ENCODE results near the gene WDR31. TPM values are rescaled to one million over a fixed set of nuclear protein-coding genes. Genes with fewer than 3 reads are reported as not detected.

The WDR31 gene
- total RNA-seq, 4 donors from 2014 or later: 0.29 to 3.6 (median 2.8) TPM

GRCh38 chr9:113317777-113318176 lies 22.3 kb downstream of the WDR31 start:
- no peak for DNase-seq
- TF ChIP-seq CTCF (IDR thresholded peaks at IDR 0.05) (no peak), POLR2A (IDR thresholded peaks at IDR 0.05) (no peak)
- no peaks in the 10 kb centered on the region for H3K9me3 ChIP-seq
- no peaks in the 10 kb centered on the region for H3K27me3 ChIP-seq
- H3K4me1 ChIP-seq: no peaks in the 10 kb centered on the region
- H3K27ac ChIP-seq: no peak overlapping the region
- no peak overlapping the region for H3K4me3 ChIP-seq
- intact Hi-C loops (cut with DNase I; ENCODE audit: low total_unique reads): no loop called here
- no peaks in the 10 kb centered on the region for H3K36me3 ChIP-seq

- Histone ChIP-seq H3K4me1 (no peaks in the 10 kb centered on the region), H3K27ac (no peak overlapping the region), H3K36me3 (no peaks in the 10 kb centered on the region), H3K4me3 (no peak overlapping the region), H3K9me3 (no peaks in the 10 kb centered on the region), H3K27me3 (no peaks in the 10 kb centered on the region)
- intact Hi-C loops (cut with DNase I; ENCODE audit: low total_unique reads): no loop called here
- DNase-seq: no peak
- TF ChIP-seq CTCF (IDR thresholded peaks at IDR 0.05) (no peak), POLR2A (IDR thresholded peaks at IDR 0.05) (no peak)
Observed at GRCh38 chr9:113316030-113316429, 24.0 kb downstream of the WDR31 start.

GRCh38 chr9:113315231-113315630 lies 24.8 kb downstream of the WDR31 start:
- no peaks in the 10 kb centered on the region for H3K36me3 ChIP-seq
- H3K9me3 ChIP-seq: no peaks in the 10 kb centered on the region
- no peak overlapping the region for H3K27ac ChIP-seq
- no peaks in the 10 kb centered on the region for H3K4me1 ChIP-seq
- H3K4me3 ChIP-seq: no peak overlapping the region
- DNase-seq: no peak
- intact Hi-C loops (cut with DNase I; ENCODE audit: low total_unique reads): no loop called here
- H3K27me3 ChIP-seq: no peaks in the 10 kb centered on the region
- TF ChIP-seq POLR2A (IDR thresholded peaks at IDR 0.05) (no peak), CTCF (IDR thresholded peaks at IDR 0.05) (no peak)

- H3K27ac ChIP-seq: no peak overlapping the region
- H3K4me3 ChIP-seq: no peak overlapping the region
- no peaks in the 10 kb centered on the region for H3K4me1 ChIP-seq
- intact Hi-C loops (cut with DNase I; ENCODE audit: low total_unique reads): no loop called here
- no peaks in the 10 kb centered on the region for H3K36me3 ChIP-seq
- H3K27me3 ChIP-seq: no peaks in the 10 kb centered on the region
- H3K9me3 ChIP-seq: no peaks in the 10 kb centered on the region
- no peak for DNase-seq
- no peak for TF ChIP-seq CTCF (IDR thresholded peaks at IDR 0.05)
Observed at GRCh38 chr9:113313261-113313660, 26.8 kb downstream of the WDR31 start.

- Histone ChIP-seq H3K36me3 (no peaks in the 10 kb centered on the region), H3K4me1 (no peaks in the 10 kb centered on the region), H3K4me3 (no peak overlapping the region), H3K27me3 (no peaks in the 10 kb centered on the region), H3K9me3 (no peaks in the 10 kb centered on the region), H3K27ac (no peak overlapping the region)
- no peak for TF ChIP-seq POLR2A (IDR thresholded peaks at IDR 0.05)
- no peak for TF ChIP-seq CTCF (IDR thresholded peaks at IDR 0.05)
- no peak for DNase-seq
- intact Hi-C loops (cut with DNase I; ENCODE audit: low total_unique reads): no loop called here
Observed at GRCh38 chr9:113311961-113312360, 28.1 kb downstream of the WDR31 start.
